Dermis blood vessel endothelial cell (primary cell): ENCODE data around the gene SMARCA2. TPM values are rescaled to one million over a fixed set of nuclear protein-coding genes. Genes with fewer than 3 reads are reported as not detected.

Experiments
- DNase-seq: peaks from one replicate; pipeline ENCODE4 v3.0.0; 2010
- total RNA-seq: library from RNA; depleted of rRNA; stranded (reverse); fragments of >200 nt; gene quantifications from 2 replicates; pipeline ENCODE4 v1.2.3, GENCODE V29; 2014

SMARCA2 gene
- total RNA-seq, 1 donor from 2014 or later, result 108 TPM

- DNase-seq, result no peak
Measured at GRCh38 chr9:2178034-2178734, 163.0 kb downstream of the SMARCA2 start.

GRCh38 chr9:2179567-2179966 lies 164.4 kb downstream of the SMARCA2 start:
- DNase-seq, result no peak

GRCh38 chr9:2180154-2180553 lies 165.0 kb downstream of the SMARCA2 start:
- no peak for DNase-seq

GRCh38 chr9:2180704-2181103 lies 165.6 kb downstream of the SMARCA2 start:
- DNase-seq, result no peak

- peak; percentile 50 for DNase-seq
Measured at GRCh38 chr9:2181792-2182191, 166.6 kb downstream of the SMARCA2 start.

- no peak for DNase-seq
Measured at GRCh38 chr9:2190939-2191608, 175.9 kb downstream of the SMARCA2 start.

- DNase-seq, result no peak
Measured at GRCh38 chr9:2191609-2191972, 176.4 kb downstream of the SMARCA2 start.

GRCh38 chr9:2192356-2192979 lies 177.3 kb downstream of the SMARCA2 start:
- no peak for DNase-seq

- DNase-seq, result no peak
Measured at GRCh38 chr9:2193552-2193951, 178.4 kb downstream of the SMARCA2 start.

- no peak for DNase-seq
Measured at GRCh38 chr9:2195211-2195610, 180.1 kb downstream of the SMARCA2 start.

GRCh38 chr9:2196757-2197156 lies 181.6 kb downstream of the SMARCA2 start:
- no peak for DNase-seq

GRCh38 chr9:2198956-2199635 lies 183.9 kb downstream of the SMARCA2 start:
- peak; percentile 46 for DNase-seq

GRCh38 chr9:2199999-2200796 lies 185.1 kb downstream of the SMARCA2 start:
- DNase-seq, result no peak

- no peak for DNase-seq
Measured at GRCh38 chr9:2208465-2208864, 193.3 kb downstream of the SMARCA2 start.

- DNase-seq, result no peak
Measured at GRCh38 chr9:2208991-2209390, 193.8 kb downstream of the SMARCA2 start.

GRCh38 chr9:2209400-2209799 lies 194.3 kb downstream of the SMARCA2 start:
- peak; percentile 64 for DNase-seq

GRCh38 chr9:2210201-2210600 lies 195.1 kb downstream of the SMARCA2 start:
- DNase-seq, result peak; percentile 17

GRCh38 chr9:2213830-2214468 lies 198.8 kb downstream of the SMARCA2 start:
- DNase-seq, result no peak

GRCh38 chr9:2214707-2215106 lies 199.6 kb downstream of the SMARCA2 start:
- DNase-seq, result no peak

- no peak for DNase-seq
Measured at GRCh38 chr9:2215921-2216441, 200.8 kb downstream of the SMARCA2 start.

GRCh38 chr9:2216591-2216990 lies 201.4 kb downstream of the SMARCA2 start:
- DNase-seq, result no peak

GRCh38 chr9:2217540-2217939 lies 202.4 kb downstream of the SMARCA2 start:
- no peak for DNase-seq
